Measurements from ENCODE around the gene KCNMA1. TPM values are rescaled to one million over a fixed set of nuclear protein-coding genes. Genes with fewer than 3 reads are reported as not detected.

KCNMA1 gene
- total RNA-seq, 2 donors from 2014 or later: 49.9 to 76.2 TPM

DNA sequence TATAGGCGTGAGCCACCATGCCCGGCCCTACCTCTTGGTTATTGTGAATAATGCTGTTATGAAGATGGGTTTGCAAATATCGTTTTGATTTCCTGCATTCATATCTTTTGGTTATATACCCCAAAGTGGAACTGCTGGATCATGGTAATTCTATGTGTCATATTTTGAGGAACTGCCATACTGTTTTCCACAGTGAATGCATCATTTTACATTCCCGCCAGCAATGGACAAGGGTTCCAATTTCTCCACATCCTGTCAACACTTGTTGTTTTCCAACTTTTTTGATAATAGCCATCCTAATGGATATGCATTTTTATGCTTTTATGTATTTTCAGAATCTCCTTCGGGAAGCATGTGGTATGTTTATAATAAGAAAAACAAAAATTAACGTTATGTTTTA, 128.2 kb downstream of the KCNMA1 start:
- ATAC-seq (no peak), DNase-seq (no peak)
- intact Hi-C loops (cut with DNase I, micrococcal nuclease): no loop called here

DNA sequence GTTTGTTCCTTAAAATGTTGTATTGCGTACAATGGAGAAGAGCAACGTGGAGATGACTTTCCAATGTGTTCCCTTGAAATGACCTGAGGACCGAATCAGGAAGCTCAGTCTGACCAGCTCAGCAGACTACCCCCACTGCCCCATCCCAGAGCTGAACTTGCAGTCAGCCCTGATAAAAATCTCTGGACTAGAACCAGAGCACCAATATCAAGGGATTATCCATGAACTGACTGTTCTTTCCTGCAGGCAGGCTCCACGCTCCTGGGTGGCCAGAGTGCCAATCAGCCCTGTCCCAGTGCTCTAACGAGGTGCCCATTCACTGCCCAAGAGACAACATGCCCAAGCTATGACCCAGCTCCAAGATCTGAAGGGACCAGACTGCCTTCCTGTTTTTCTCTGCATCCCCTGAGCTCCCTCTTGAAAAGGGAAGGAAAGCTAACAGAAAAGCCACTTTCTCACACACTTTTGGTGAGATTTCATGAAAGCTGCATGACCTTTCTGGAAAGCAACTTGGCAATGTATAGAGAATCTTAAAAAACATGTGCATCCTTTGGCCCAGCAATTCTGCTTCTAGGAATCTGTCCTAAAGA, 130.2 kb downstream of the KCNMA1 start:
- ATAC-seq (no peak), DNase-seq (no peak)
- intact Hi-C loops (cut with DNase I, micrococcal nuclease): no loop called here

DNA sequence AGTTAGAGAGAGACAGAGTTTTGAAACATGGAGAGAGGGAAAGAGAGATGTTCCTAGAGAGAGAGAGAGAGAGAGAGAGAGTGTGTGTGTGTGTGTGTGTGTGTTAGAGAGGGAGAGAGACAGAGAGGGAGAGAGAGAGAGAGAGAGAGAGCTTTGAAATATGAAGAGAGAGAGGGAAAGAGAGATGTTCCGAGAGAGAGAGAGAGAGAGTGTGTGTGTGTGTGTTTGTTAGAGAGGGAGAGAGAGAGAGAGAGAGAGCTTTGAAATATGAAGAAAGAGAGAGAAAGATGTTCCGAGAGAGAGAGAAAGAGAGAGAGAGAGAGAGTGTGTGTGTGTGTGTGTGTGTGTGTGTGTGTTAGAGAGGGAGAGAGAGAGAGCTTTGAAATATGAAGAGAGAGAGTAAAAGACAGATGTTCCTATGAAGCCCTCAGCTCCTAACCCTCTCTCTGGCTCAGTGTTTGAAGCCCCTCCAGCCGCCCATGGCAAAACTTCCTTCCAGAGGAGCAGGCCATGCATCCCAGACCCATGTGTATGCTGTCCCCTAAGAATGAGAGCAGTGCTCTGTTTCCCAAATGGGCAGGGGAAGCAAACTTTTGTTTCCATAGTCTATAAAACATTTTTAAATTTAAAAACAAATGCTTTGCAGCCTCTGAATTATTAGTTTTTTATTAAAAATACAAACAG, 130.9 kb downstream of the KCNMA1 start:
- ATAC-seq (no peak), DNase-seq (no peak)
- intact Hi-C loops (cut with DNase I, micrococcal nuclease): no loop called here

DNA sequence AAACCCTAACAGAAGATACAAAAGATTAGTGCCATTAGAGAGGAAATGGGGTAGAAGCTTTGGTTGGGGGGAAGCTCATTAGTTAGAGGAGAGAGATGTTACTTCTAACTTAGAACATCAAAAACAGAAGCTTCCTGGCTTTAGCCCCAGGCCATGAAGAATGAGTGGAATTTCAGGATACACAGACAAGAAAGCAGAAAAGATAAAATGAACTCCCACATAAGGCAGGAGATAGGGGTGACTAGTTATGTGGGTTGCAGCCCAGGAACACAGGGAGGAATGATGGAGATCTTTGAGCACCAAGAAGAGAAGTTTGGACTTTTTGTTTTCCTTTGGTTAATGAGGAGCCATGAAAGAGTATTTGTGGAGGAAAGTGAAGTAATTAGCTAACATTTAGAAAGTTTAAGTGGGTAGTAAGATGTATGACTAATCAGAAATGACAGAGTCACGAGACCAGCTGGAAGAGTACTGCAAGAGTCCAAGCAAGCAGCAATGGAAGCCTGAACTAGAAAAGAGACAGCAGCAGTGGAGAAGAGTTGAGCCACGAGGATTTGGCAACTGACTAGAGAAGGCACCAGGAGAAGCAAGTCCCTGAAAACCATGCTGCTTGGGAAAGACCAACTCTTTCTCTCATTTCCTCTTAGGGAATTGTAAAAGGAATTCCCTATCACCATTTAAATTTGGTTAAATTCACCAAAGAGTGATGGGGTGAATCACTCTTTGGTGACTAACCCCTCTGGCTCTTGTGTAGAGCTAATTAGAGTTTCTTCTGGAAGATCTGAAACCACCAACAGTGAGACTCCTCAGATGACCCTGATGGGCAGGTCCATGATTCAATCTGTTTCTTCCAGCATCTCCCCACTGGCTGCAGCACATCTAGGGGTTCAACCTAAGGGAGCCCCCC, 131.9 kb downstream of the KCNMA1 start:
- DNase-seq (no peak), ATAC-seq (no peak)
- intact Hi-C loops (cut with DNase I, micrococcal nuclease): no loop called here

DNA sequence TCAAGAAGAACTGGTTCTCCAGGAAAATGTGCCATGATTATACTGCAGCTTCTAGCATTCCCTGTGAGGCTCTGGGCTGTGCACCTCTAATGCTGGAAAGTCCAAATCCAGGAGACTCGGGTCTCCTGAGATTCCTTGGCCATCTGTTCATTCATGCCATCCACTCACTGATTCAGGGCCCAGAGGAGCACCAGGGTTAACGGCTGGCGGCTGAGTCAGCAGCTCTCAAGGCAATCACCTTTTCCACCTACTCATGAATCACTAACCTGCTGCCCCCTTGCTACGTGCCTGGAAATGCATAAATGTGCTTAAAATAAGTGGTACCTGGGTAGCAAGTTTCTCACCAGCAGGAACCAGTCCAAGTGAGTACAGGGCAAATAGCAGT, 132.7 kb downstream of the KCNMA1 start:
- intact Hi-C loops (cut with DNase I, micrococcal nuclease): no loop called here
- ATAC-seq (no peak), DNase-seq (no peak)

DNA sequence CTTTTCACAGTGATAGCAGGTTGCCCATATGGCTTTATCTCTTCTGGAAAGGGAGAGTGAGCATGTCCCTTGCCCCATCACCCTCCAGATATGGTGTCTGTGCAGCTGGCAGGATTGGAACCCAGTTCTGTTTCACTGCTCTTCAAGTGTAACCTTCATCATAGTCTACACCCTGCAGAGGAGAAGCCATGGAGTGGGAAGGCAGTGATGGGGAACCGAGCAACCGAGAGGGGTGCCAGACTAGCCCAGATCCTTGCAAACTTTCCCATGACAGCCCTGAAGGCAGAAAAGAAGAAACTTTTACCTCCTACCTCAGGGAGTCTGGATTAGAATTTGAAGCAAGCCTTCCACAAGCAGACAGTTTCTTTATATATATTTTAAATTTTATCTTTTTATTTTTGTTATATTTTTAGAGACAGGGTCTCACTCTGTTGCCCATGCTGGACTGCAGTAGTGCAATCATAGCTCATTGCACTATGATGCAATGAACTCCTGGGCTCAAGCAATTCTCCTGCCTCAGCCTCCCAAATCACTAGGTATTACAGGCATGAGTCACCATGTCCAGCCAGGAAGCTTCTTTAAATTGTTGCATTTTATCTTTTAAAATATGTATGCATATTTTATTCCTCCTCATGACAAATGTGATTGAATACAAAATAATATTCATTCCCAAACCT, 133.3 kb downstream of the KCNMA1 start:
- no peak for DNase-seq
- intact Hi-C loops (cut with DNase I, micrococcal nuclease): no loop called here
- no peak for ATAC-seq

DNA sequence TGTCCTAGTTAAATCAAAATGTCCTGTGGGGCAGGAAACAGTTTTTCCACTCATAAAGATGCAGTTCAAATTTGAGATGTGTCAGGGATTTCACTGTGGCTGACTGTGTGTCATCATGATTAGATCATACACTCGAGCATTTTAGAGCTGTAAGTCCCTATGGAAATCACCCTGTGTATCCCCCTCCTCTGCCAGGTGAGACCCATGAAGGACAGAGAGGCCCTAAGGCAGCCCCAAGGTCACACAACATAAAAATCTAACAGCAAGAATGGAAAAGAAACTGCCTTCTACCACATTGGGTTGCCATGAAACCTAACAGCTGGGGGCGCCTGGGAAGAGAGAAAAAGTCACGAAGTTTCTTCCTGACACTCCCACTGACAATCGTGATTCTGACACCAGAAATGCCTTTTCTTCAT, 135.8 kb downstream of the KCNMA1 start:
- DNase-seq: no peak
- ATAC-seq: no peak
- intact Hi-C loops (cut with DNase I, micrococcal nuclease): no loop called here

DNA sequence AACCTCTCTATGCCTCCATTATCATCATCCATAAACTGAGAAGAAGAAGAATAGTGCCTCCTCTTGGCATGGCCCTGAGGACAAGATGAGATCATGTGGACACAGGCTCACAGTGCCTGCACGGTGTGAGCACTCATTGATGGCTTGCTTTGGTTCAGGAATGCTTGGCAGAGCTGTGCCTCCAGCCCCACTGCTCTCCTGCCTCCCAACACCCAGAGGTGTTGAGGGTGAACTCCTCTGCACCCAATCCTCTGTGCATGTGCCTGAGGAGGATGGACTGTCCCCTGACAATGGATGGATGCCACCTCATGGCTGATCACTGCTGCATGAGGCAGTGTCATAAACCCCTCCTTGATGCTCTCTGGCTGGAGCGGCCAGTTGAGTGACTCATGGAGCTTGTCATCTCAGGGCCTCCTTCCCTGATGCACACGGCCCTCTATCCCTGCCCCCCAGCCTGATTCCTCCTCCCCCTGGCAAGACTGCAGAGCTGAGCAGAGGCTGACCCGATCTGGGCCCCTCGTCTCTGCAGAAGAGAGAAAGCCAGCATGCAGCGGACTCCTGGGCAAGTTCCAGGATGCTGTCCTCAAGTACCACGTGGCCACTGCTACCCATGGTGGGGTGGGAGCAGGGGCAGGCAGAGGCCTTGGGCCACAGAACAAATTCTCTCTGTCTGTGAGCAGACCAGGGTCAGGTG, 136.3 kb downstream of the KCNMA1 start:
- DNase-seq (peak in 1 of 2 donors; percentile 36), ATAC-seq (peak; percentile 26)
- intact Hi-C loops (cut with DNase I, micrococcal nuclease): no loop called here

DNA sequence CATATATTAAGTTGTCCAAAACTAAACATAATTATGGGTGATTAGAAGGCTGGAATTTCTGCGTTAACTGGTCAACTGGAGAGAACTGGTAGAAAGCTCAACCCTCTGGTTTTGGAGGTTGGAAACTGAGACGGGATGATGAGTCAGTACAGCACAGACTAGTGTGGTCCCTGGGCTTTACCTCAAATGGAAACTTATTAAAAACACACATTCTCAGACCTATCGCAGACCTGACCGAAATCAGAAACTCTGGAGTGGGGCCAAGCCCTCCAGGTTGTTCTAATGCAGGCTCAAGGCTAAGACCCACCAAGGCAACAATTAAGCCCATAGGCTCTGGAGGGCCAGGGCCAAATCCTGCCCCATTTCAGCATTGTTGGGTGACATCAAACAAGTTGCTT, 136.9 kb downstream of the KCNMA1 start:
- intact Hi-C loops (cut with DNase I, micrococcal nuclease): no loop called here
- DNase-seq: no peak
- no peak for ATAC-seq

DNA sequence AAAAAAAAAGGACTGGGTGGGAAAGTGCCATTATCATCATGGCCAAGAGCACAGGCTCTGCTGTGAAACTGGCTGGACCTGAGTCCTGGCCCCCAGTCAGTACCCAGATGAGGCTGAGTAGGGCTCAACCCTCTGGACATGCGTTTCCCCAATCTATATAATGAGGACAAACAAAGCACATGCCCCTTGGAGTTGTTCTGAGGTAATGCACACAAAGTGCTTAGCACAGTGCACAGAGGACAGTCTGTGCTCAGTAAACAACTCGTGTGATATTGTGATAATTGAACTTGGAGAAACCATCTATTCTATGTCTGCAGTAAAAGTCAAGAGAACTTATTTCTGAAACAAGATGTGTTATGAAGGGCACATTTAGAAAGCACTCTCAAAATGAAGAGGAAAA, 138.8 kb downstream of the KCNMA1 start:
- DNase-seq (no peak), ATAC-seq (no peak)
- intact Hi-C loops (cut with DNase I, micrococcal nuclease): no loop called here

DNA sequence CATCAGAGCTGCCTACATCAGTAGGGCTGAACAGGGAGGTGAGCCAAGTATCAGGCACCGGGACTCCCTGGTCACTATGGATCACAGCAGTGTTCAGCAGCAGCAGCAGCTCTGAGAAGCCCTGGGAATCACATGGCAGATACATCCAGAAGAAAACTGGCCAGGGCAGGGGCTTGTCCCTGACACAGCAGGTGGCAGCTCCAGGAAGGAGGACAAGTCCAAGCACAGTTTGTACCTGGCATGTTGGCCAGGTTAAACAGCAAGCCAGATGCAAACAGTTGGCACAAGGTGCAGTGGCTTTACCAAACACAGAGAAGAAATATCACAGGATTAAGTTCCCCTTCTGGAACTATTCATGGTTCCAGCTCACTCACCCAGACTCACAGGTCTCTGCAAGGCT, 139.4 kb downstream of the KCNMA1 start:
- ATAC-seq: peak; percentile 32
- DNase-seq: no peak
- intact Hi-C loops (cut with DNase I, micrococcal nuclease): no loop called here

DNA sequence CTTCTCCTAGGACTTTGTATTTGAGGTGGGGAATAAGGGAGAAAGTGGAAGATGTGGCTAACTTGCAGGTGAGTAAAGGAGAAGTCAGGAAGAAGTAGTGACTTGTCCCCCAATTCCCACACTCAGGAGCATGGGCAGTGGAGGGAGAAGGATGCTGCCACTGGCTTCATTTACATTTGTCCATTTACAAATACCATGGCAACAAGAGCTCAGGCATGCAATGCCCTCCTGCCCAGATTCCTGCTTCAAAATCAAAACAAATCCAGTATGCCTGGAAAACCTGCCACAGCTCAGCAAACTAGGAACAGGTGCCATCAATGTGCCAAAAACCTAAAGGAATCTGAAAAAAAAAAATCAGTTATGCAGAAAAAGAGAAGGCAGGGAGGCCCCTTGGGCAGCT, 139.9 kb downstream of the KCNMA1 start:
- intact Hi-C loops (cut with DNase I, micrococcal nuclease): no loop called here
- ATAC-seq (no peak), DNase-seq (no peak)

DNA sequence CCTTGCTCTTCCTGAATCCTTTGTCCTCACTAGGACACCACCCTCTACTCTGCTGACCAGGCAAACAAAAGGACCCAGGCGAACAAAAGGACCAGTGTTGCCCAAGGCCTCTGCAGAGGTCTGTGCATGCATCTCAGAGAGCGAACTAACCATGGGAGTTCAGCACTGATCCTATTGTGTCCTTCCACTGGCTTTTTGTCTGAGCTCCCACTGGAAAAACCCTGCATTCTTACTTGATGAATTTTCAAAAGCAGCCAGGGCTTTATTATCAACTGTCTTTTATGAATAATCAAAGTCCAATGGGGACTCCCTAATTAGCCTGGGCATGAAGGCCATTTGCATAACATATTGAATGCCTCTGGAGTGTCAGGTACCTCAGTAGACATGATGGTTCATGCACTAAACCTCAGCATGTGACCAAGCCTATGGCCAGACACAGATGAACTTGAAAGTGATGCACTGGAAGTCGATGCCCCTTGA, 140.6 kb downstream of the KCNMA1 start:
- ATAC-seq (no peak), DNase-seq (no peak)
- intact Hi-C loops (cut with DNase I, micrococcal nuclease): no loop called here

DNA sequence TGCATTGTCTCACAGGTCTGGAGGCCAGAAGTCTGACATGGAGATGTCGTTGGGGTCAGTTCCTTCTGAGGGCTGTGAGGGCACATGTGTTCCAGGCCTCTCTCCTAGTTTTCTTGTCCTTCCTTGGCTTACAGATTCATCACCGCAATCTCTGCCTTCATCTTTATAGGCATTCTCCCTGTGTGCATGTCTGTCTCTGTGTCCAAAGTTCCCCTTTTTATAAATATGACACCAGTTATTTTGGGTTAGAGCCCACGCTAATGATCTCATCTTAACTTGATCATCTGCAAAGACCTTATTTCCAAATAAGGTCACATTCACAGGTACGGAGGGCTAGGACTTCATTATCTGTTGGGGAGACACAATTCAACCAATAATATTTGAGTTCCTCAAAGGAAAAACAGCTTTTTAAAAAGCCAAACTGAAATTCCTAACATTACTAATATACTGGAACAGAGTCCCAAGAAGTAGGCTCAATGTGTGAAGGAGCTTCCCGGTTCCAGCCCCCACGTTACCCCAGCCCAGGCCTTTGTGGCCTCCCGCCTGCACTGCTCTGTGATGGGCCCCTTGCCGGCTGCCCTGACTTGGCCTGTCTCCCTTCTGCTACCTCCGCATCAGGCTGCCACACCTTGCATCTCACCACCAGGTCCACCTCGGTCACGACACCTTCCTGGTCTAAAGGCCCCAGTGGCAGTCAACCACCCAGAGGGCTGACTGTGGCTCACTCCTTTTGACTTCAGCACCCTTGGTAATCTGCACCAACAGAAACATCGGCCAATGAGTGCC, 142.7 kb downstream of the KCNMA1 start:
- DNase-seq: no peak
- intact Hi-C loops (cut with DNase I, micrococcal nuclease): no loop called here
- ATAC-seq: no peak

DNA sequence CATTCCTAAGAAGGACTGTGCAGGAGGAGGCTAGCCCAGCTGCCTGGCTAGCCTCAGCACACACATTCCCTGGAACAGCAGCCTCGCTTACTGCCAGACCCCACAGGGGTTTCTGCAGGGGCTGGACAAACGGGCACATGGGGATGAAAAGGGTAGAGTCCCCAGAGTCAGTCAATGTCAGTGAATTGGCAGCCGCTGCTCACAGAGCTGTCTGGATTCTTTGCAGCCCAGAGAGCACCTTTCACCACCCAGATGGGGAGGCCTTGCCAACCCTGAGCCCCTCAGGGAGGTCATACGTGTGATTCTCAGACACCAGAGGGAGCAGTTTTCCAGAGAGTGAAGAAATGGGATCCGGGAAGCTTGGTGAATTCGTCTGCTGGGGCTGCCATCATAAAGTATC, 143.3 kb downstream of the KCNMA1 start:
- no peak for DNase-seq
- intact Hi-C loops (cut with DNase I, micrococcal nuclease): no loop called here
- ATAC-seq: peak; percentile 48

DNA sequence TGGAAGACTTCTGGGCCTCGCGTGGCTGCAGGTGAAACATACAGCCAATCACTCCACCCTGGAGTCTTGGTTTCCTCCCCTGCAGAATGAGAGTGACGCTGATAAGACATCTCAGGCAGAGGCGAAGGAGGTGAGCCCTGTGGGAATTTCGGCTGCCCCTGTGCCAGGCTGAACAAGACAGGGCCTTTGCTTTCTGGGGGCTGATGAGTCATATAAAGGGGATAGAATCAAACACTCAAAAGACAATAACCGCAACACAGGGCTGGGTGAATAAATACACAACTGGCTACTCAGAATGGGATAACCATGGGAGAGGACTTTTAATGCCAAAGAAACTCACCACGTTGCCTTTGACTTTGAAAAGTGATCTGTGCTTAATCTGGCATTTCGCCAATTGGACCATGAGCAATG, 143.8 kb downstream of the KCNMA1 start:
- ATAC-seq (no peak), DNase-seq (no peak)
- intact Hi-C loops (cut with DNase I, micrococcal nuclease): no loop called here

DNA sequence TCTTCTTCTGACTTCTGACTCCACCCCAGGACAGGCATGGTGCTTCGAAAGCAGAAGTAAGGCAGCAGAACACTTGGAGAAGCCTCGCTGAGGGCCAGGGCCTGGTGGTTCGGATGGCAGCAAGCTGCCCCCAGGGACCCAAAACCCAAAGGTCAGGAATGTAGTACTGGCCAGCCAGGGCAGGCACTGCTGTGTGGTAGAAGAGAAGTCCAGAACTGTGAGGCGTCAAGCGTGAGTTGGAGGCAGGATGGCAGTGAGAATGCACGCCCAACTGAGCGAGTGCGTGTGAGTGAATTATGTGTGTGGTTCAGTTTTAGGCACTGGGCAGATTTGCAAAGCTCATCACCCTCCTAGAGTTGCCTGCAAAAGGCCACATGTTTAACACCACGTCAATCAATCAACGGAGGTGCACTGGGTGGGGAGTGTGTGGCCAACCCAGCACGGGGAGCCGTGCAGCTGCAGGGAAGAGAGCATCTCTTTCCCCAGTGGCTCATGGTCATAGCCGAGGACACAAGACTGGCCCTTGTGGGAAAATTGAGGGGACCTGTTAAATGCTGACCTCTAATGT, 144.3 kb downstream of the KCNMA1 start:
- intact Hi-C loops (cut with DNase I, micrococcal nuclease): no loop called here
- DNase-seq (no peak), ATAC-seq (no peak)
